Neuron (in vitro differentiated cells): ENCODE measurements around the gene MCM5.
"Not testable (repeated sequence)": the region's sequence is repeated elsewhere in the genome, so short reads cannot be mapped to it uniquely, and the experiment has no call there.

Experiments
- H2AFZ ChIP-seq: one replicate; pipeline ENCODE4 v1.6.1; 2013; ENCODE audit warnings: low read depth, mild to moderate bottlenecking, inconsistent platforms, low read length, moderate library complexity
- H3K27me3 ChIP-seq: one replicate; pipeline ENCODE4 v1.6.1; 2013; ENCODE audit warnings: low read length; ENCODE audit not compliant: insufficient read depth
- H3K36me3 ChIP-seq: one replicate; pipeline ENCODE4 v1.6.1; 2013; ENCODE audit warnings: low read length; ENCODE audit not compliant: insufficient read depth
- H3K4me1 ChIP-seq: one replicate; pipeline ENCODE4 v1.6.1; 2013; ENCODE audit warnings: low read length; ENCODE audit not compliant: insufficient read depth
- H3K4me3 ChIP-seq: 2 replicates; pipeline ENCODE4 v1.5.1; 2013; ENCODE audit warnings: mild to moderate bottlenecking, low read length, moderate library complexity
- H3K9me3 ChIP-seq: one replicate; pipeline ENCODE4 v1.6.1; 2013; ENCODE audit warnings: low read length

MCM5 gene

GRCh38 chr22:35383679-35384071, 16.3 kb upstream of the MCM5 start:
- Histone ChIP-seq H2AFZ (no peak overlapping the region), H3K36me3 (no peaks in the 10 kb centered on the region), H3K4me3 (no peak overlapping the region), H3K27me3 (peaks cover 10% of the 10 kb centered on the region), H3K9me3 (no peaks in the 10 kb centered on the region), H3K4me1 (peaks cover 12% of the 10 kb centered on the region)

- Histone ChIP-seq H3K36me3 (no peaks in the 10 kb centered on the region), H3K4me3 (no peak overlapping the region), H2AFZ (no peak overlapping the region), H3K9me3 (no peaks in the 10 kb centered on the region), H3K4me1 (peaks cover 11% of the 10 kb centered on the region), H3K27me3 (peaks cover 10% of the 10 kb centered on the region)
These were observed 15.4 kb upstream of the MCM5 start for GRCh38 chr22:35384527-35384926.

GRCh38 chr22:35384975-35385588, 14.9 kb upstream of the MCM5 start:
- peaks cover 10% of the 10 kb centered on the region for H3K27me3 ChIP-seq
- peaks cover 10% of the 10 kb centered on the region for H3K4me1 ChIP-seq
- H2AFZ ChIP-seq, result no peak overlapping the region
- H3K9me3 ChIP-seq, result no peaks in the 10 kb centered on the region
- no peak overlapping the region for H3K4me3 ChIP-seq
- H3K36me3 ChIP-seq, result no peaks in the 10 kb centered on the region

GRCh38 chr22:35386670-35387288, 13.2 kb upstream of the MCM5 start:
- Histone ChIP-seq H2AFZ (no peak overlapping the region), H3K4me1 (no peaks in the 10 kb centered on the region), H3K9me3 (no peaks in the 10 kb centered on the region), H3K27me3 (peaks cover 4% of the 10 kb centered on the region), H3K36me3 (no peaks in the 10 kb centered on the region), H3K4me3 (no peak overlapping the region)

- H3K36me3 ChIP-seq, result no peaks in the 10 kb centered on the region
- H2AFZ ChIP-seq, result no peak overlapping the region
- no peak overlapping the region for H3K4me3 ChIP-seq
- no peaks in the 10 kb centered on the region for H3K4me1 ChIP-seq
- no peaks in the 10 kb centered on the region for H3K9me3 ChIP-seq
- H3K27me3 ChIP-seq, result no peaks in the 10 kb centered on the region
These were observed 9.0 kb upstream of the MCM5 start for GRCh38 chr22:35390933-35391332.

- peaks cover 7% of the 10 kb centered on the region for H3K4me1 ChIP-seq
- no peaks in the 10 kb centered on the region for H3K9me3 ChIP-seq
- no peak overlapping the region for H3K4me3 ChIP-seq
- H3K36me3 ChIP-seq, result no peaks in the 10 kb centered on the region
- no peak overlapping the region for H2AFZ ChIP-seq
- H3K27me3 ChIP-seq, result no peaks in the 10 kb centered on the region
These were observed 7.6 kb upstream of the MCM5 start for GRCh38 chr22:35392357-35392756.

- Histone ChIP-seq H3K36me3 (no peaks in the 10 kb centered on the region), H3K9me3 (no peaks in the 10 kb centered on the region), H3K4me3 (no peak overlapping the region), H3K27me3 (no peaks in the 10 kb centered on the region), H2AFZ (no peak overlapping the region), H3K4me1 (peaks cover 11% of the 10 kb centered on the region)
These were observed 6.6 kb upstream of the MCM5 start for GRCh38 chr22:35393116-35394010.

GRCh38 chr22:35394011-35394312, 6.0 kb upstream of the MCM5 start:
- Histone ChIP-seq H3K36me3 (no peaks in the 10 kb centered on the region), H3K4me1 (peaks cover 11% of the 10 kb centered on the region), H2AFZ (no peak overlapping the region), H3K9me3 (no peaks in the 10 kb centered on the region), H3K4me3 (no peak overlapping the region), H3K27me3 (no peaks in the 10 kb centered on the region)

GRCh38 chr22:35394810-35395563, 5.0 kb upstream of the MCM5 start:
- Histone ChIP-seq H3K27me3 (no peaks in the 10 kb centered on the region), H2AFZ (no peak overlapping the region), H3K4me1 (peaks cover 16% of the 10 kb centered on the region), H3K36me3 (no peaks in the 10 kb centered on the region), H3K4me3 (no peak overlapping the region), H3K9me3 (no peaks in the 10 kb centered on the region)

GRCh38 chr22:35396622-35397021, 3.3 kb upstream of the MCM5 start:
- peaks cover 24% of the 10 kb centered on the region for H3K4me1 ChIP-seq
- H2AFZ ChIP-seq, result peak overlapping the region; percentile 11
- not testable (repeated sequence) for H3K36me3 ChIP-seq, H3K27me3 ChIP-seq, H3K9me3 ChIP-seq, H3K4me3 ChIP-seq

- peaks cover 11% of the 10 kb centered on the region for H3K36me3 ChIP-seq
- no peak overlapping the region for H2AFZ ChIP-seq
- H3K9me3 ChIP-seq, result no peaks in the 10 kb centered on the region
- H3K27me3 ChIP-seq, result no peaks in the 10 kb centered on the region
- no peak overlapping the region for H3K4me3 ChIP-seq
- H3K4me1 ChIP-seq, result peaks cover 28% of the 10 kb centered on the region
These were observed 2.6 kb upstream of the MCM5 start for GRCh38 chr22:35397095-35397904.

GRCh38 chr22:35398591-35398973, 1.4 kb upstream of the MCM5 start:
- peaks cover 23% of the 10 kb centered on the region for H3K36me3 ChIP-seq
- H3K4me3 ChIP-seq, result no peak overlapping the region
- no peaks in the 10 kb centered on the region for H3K27me3 ChIP-seq
- peaks cover 31% of the 10 kb centered on the region for H3K4me1 ChIP-seq
- H2AFZ ChIP-seq, result no peak overlapping the region
- no peaks in the 10 kb centered on the region for H3K9me3 ChIP-seq
